ENCODE measurements around the gene RCOR2.

The RCOR2 gene

DNA sequence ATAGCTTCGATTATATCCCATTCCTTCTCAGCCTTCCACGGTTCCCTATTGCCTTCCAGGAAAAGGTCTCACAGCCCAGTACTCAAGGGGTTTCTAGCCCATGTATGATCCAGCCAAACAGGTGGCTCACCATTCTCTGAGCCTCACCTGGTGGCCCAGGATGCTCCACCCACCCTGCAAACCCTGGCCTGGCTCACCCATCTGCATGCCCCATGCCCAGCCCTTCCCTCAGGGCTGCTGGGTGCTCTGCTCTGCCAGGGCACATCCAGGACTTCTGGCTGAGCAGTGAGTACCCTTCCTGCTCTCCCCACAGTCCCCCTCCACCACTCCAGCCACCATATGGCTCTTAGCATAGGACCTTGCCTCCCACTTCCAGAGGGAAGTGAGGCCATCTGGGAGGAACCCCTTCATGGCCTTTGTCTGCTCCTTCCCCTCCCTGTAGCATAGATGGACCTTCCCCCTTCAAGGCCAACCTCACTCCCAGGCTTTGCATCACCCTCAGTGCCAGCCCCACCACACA lies 5.8 kb upstream of the RCOR2 start:
- Histone ChIP-seq H3K4me3 (ENCODE audit: extremely low read depth, insufficient read depth, low read length, poor library complexity, severe bottlenecking) (no peak overlapping the region), H3K4me1 (ENCODE audit: control insufficient read depth, insufficient read depth, low read length, poor library complexity, severe bottlenecking) (peaks cover 26% of the 10 kb centered on the region), H3K9me3 (ENCODE audit: control insufficient read depth, low read length) (no peaks in the 10 kb centered on the region), H3K36me3 (ENCODE audit: control insufficient read depth, insufficient read depth, low read length) (no peaks in the 10 kb centered on the region), H3K27ac (ENCODE audit: low read depth, low read length, severe bottlenecking) (no peak overlapping the region)
- 60 to 100% methylated on average over 1 to 2 of the region's 2 CpGs for WGBS, 2 experiments (ENCODE audit: insufficient coverage in 2 of 2)

DNA sequence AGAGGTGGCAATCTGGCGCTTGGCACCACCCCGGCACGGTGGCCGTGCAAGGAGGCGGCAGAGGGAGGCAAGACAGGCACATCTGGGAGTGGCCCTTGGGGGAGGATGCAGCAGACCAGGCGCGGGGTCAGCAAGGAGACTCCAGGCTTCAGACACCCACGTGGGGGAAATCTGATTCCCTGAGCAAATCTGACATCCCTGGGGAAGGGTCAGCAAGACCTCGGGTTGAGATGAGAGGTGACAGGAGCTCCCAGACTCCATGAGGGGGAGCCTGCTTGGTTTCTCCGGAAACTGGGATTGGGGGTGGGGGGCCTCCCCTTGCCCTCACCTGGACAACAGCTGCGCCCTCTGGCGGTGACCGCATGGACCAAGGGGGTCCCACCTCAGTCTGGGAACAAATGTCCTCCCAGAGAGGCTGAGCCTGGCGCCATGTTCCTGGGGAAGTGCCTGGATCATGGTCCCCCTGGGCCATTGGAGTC lies 4.0 kb upstream of the RCOR2 start:
- no peaks in the 10 kb centered on the region for H3K36me3 ChIP-seq (ENCODE audit: control insufficient read depth, insufficient read depth, low read length)
- WGBS, 2 experiments (ENCODE audit: insufficient coverage in 2 of 2) = 26 to 31% methylated on average over 13 to 14 of the region's 14 CpGs
- H3K4me1 ChIP-seq (ENCODE audit: control insufficient read depth, insufficient read depth, low read length, poor library complexity, severe bottlenecking) = peaks cover 26% of the 10 kb centered on the region
- H3K27ac ChIP-seq (ENCODE audit: low read depth, low read length, severe bottlenecking) = peak overlapping the region; percentile 16
- H3K9me3 ChIP-seq (ENCODE audit: control insufficient read depth, low read length) = no peaks in the 10 kb centered on the region
- H3K4me3 ChIP-seq (ENCODE audit: extremely low read depth, insufficient read depth, low read length, poor library complexity, severe bottlenecking) = no peak overlapping the region

DNA sequence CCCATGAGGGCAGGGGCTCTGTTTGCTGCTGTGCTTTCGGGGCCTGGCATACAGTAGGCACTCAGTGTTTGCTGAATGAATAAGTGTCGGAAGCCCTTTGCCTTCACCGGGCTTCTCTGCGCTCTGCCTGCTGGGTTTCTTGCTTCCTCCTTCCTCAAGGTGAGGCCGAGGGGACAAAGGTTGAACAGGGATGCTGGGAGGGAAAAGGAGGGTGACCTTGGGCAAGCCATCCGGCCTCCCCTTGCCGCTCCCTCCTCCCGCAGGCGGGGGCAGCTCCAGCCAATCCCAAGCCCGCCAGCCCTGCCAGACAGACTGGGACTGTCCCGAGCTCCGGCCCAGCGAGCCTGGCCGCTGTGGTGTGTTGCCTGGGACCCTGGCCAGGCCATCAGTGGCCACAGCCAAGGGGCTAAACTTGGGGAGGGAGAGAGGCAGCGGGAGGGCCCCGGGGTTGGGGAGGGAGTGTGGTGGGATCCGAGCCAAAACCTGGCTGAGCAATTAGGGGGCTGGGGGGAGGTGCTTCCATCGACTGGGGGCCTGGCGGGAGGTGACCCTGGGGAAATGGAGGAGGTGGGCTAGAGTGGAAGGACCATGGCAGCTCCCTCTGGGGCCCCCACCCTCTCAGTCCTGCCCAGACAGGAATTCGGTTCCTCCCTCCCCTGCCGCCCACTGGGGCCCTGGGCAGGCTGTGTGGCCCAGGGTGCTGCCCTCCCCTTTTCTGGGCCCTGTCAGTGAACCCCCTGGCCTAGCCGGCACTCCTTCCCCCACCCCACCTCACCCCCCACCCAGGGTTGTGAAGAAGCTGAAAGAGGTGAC lies 3.4 kb upstream of the RCOR2 start:
- no peak overlapping the region for H3K4me3 ChIP-seq (ENCODE audit: extremely low read depth, insufficient read depth, low read length, poor library complexity, severe bottlenecking)
- peak overlapping the region; percentile 89 for H3K27ac ChIP-seq (ENCODE audit: low read depth, low read length, severe bottlenecking)
- no peaks in the 10 kb centered on the region for H3K36me3 ChIP-seq (ENCODE audit: control insufficient read depth, insufficient read depth, low read length)
- 23 to 24% methylated on average over 12 to 18 of the region's 22 CpGs for WGBS, 2 experiments (ENCODE audit: insufficient coverage in 2 of 2)
- no peaks in the 10 kb centered on the region for H3K9me3 ChIP-seq (ENCODE audit: control insufficient read depth, low read length)
- H3K4me1 ChIP-seq (ENCODE audit: control insufficient read depth, insufficient read depth, low read length, poor library complexity, severe bottlenecking) = peaks cover 26% of the 10 kb centered on the region

DNA sequence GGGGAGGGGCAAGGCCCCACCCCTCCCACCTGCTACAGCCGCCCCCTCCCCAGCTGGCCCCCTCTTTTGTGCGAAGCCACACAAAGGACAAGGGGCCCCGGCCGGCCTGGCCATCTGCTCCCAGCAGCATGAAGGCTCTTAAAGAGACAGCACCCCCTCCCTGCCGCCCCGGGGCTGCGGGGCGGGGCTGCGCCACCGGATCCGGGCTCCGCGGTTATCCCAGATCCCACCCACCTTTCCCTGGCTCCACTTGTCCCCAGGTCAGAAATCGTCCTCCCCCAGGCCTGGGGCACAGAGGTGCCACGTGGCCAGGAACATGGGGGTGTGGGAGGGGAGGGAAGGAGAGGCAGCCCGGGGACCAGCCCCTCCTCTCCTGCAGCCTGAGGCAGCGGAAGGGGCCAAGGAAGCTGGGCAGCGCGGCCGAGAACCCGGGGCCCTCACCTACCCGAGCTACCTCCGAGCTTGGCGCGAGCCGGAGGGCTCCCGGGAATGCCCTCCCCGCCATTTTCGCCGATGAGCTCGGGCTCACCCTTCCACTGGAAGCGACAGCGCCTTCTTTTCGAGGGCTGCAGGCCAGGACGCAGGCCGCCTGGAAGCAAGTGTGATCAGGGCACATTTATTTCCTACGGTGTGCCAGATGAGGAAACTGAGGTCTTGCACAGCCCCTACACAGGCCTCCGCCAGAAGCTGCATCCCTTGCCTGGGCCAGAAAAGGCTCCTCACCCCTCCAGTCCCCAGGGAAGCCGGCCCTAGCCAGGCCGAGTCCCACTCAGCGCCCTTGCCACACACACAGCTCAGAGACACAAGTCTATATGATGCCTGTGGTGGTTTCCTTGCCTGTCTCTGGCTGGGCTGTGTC lies 2.5 kb upstream of the RCOR2 start:
- 13% methylated on average over 28 to 37 of the region's 41 CpGs for WGBS, 2 experiments (ENCODE audit: insufficient coverage in 2 of 2)
- Histone ChIP-seq H3K4me3 (ENCODE audit: extremely low read depth, insufficient read depth, low read length, poor library complexity, severe bottlenecking) (peak overlapping the region; percentile 18), H3K4me1 (ENCODE audit: control insufficient read depth, insufficient read depth, low read length, poor library complexity, severe bottlenecking) (peaks cover 29% of the 10 kb centered on the region), H3K27ac (ENCODE audit: low read depth, low read length, severe bottlenecking) (peak overlapping the region; percentile 89), H3K9me3 (ENCODE audit: control insufficient read depth, low read length) (no peaks in the 10 kb centered on the region), H3K36me3 (ENCODE audit: control insufficient read depth, insufficient read depth, low read length) (peaks cover 8% of the 10 kb centered on the region)

DNA sequence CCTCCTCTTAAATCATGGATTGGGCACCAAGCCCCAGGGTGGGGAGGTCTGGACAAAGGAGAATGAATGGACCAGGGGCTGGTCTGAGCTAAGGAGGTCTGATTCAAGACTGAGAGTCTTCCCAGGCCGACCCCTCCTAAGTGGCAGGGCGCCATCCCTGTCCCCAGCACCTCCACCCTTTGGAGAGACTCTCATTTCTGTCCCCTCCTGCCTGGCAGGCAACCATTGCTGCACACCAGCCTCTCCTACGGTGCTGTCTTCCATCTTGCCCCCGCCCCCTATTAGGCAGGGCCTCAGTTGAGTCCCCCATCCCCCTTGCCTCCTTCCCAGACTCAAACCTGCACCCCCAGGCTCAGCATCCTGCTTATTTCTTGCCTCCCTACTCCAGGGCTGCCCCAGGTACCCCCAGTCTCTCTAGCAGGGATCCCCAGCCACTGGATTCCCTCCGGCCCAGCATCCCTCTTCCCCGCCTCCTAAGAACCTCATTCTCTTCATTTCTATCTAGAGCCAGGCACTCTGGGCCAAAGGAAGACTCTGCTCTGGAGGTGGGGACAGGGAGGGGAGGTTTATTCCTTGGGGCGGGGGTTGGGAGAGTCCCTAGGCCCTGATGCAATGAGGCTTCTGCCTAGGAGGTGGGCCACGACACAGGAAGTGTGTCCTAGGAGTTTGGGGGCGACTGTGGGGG lies 1.7 kb upstream of the RCOR2 start:
- H3K36me3 ChIP-seq (ENCODE audit: control insufficient read depth, insufficient read depth, low read length) = peaks cover 17% of the 10 kb centered on the region
- no peaks in the 10 kb centered on the region for H3K9me3 ChIP-seq (ENCODE audit: control insufficient read depth, low read length)
- peaks cover 29% of the 10 kb centered on the region for H3K4me1 ChIP-seq (ENCODE audit: control insufficient read depth, insufficient read depth, low read length, poor library complexity, severe bottlenecking)
- 18% methylated on average over 6 of the region's 9 CpGs for WGBS, 2 experiments (ENCODE audit: insufficient coverage in 2 of 2)
- H3K27ac ChIP-seq (ENCODE audit: low read depth, low read length, severe bottlenecking) = peak overlapping the region; percentile 89
- H3K4me3 ChIP-seq (ENCODE audit: extremely low read depth, insufficient read depth, low read length, poor library complexity, severe bottlenecking) = peak overlapping the region; percentile 66

DNA sequence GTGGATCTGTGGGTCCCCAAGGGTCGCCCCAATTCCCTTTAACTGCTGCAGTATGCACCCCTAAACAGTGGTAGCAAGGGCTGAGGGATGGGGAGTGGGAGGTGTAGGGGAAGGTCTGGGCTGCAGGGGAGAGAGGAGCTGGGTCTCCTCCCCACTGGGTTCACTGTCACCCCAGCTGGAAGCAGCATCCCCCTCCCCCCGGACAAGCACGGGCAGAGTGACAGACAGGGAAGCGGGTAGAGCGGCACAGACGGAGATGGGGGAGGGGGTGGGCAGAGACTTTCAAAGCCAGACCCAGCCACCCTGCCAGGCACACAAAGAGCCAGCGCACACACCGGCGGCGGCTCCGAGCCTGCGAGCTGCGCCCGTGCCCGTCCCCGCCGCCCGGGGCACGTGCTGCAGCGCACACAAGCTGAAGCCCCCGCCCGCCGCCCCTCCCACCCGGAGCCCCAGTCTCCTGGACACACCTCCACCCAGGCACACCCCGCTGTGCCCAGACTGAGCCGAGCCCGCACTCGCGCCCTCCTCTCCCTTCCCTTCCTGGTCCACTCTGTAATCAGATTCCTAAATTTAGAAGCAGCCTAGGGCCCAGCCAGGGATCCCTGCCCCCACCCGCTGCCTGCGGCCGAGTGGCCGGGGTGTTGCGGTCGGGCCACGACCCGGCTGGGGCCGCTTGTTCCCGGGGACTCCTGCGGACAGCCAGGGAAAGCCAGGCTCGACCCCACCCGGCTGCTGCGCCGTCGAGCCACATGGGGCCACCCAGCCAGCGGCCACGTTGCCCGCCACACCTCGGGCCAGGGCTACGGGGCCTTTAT lies 935 bp upstream of the RCOR2 start:
- Histone ChIP-seq H3K4me3 (ENCODE audit: extremely low read depth, insufficient read depth, low read length, poor library complexity, severe bottlenecking) (peak overlapping the region; percentile 66), H3K4me1 (ENCODE audit: control insufficient read depth, insufficient read depth, low read length, poor library complexity, severe bottlenecking) (peaks cover 29% of the 10 kb centered on the region), H3K9me3 (ENCODE audit: control insufficient read depth, low read length) (no peaks in the 10 kb centered on the region), H3K36me3 (ENCODE audit: control insufficient read depth, insufficient read depth, low read length) (peaks cover 19% of the 10 kb centered on the region), H3K27ac (ENCODE audit: low read depth, low read length, severe bottlenecking) (peak overlapping the region; percentile 89)
- 0 to 1% methylated on average over 25 to 29 of the region's 50 CpGs for WGBS, 2 experiments (ENCODE audit: insufficient coverage in 2 of 2)

DNA sequence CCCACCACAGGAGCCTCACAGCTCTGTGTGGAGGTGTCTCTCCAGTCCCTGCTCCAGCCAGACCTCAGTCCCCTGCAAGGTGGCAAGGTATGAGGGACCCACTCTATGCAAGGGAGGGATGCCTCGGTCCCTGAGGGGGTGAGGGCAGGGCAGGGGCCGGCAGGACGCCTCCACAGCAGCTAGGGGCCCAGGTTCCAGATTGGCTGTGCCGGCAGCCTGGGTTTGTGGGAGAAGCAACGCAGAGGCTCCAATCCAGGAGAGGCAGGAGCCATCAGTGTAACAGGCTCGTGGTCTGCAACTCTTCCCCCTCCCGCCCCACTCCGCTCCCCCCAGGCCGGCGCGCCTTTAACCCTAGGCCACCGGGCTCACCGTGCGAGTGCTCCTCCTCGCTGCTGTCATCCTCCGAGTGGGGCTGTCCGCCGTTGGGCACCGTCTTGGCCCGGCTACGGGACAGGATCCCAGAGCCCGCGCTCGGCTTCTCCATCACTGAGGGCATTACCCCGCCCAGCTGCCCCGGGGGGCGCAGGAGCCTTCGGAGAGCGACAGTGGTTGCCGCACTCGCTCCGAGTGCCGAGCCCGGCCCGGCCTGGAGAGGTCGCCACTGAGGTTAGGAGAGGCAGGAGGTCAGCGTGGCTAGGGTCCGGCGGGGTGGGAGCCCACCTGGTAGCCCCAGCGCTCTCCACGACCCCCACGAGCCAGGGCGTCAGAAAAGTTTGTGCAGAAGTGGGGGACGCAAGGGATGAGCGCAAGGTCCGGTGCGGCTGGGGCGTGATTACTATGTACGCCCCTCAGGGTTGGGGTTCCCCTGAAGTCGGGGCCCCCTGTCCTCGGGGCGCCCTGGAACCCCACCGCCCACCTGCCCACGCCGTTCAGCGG lies 765 bp downstream of the RCOR2 start:
- H3K36me3 ChIP-seq (ENCODE audit: control insufficient read depth, insufficient read depth, low read length) = peaks cover 28% of the 10 kb centered on the region
- no peaks in the 10 kb centered on the region for H3K9me3 ChIP-seq (ENCODE audit: control insufficient read depth, low read length)
- peaks cover 34% of the 10 kb centered on the region for H3K4me1 ChIP-seq (ENCODE audit: control insufficient read depth, insufficient read depth, low read length, poor library complexity, severe bottlenecking)
- peak overlapping the region; percentile 67 for H3K27ac ChIP-seq (ENCODE audit: low read depth, low read length, severe bottlenecking)
- 0% methylated on average over 44 to 46 of the region's 56 CpGs for WGBS, 2 experiments (ENCODE audit: insufficient coverage in 2 of 2)
- H3K4me3 ChIP-seq (ENCODE audit: extremely low read depth, insufficient read depth, low read length, poor library complexity, severe bottlenecking) = peak overlapping the region; percentile 66

DNA sequence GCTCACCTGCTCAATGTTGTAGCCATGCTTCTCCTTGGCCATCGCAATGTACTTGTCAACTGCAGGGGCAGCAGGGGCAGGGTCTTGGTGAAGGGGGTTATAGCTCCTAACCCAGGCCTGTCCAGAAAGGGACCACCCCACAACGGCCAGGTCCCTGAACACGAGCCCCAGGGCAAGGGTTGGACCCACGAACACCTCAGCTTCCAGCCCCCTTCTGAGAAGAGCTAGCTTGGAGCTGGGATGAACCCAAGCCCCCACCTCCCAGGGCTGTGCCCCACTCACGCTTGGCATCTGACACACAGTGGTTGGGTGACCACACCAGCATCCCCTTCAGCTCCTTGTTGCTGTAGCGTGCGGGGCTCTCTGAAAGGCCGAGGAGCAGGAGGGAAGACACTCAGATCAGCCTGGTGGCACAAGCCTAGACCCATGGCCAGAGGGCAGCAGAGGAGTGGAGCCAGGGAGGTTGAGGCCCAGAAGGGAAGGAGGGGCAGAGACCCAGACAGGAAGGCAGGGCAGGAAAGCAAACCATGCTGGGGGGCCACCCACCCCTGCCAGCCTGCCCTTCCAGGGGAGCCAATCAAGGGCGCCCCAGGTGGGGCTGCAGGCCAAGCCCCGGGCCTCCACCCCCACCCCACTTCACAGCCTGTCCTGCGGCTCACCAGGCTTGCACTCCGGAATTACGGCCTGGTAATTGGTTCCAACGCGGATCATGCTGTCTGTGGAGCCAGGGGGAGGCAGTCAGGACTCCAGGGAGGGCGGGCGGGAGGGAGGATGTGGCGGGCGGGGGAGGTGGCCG lies 1.9 kb downstream of the RCOR2 start:
- Histone ChIP-seq H3K4me1 (ENCODE audit: control insufficient read depth, insufficient read depth, low read length, poor library complexity, severe bottlenecking) (peaks cover 33% of the 10 kb centered on the region), H3K27ac (ENCODE audit: low read depth, low read length, severe bottlenecking) (no peak overlapping the region), H3K4me3 (ENCODE audit: extremely low read depth, insufficient read depth, low read length, poor library complexity, severe bottlenecking) (peak overlapping the region; percentile 66), H3K36me3 (ENCODE audit: control insufficient read depth, insufficient read depth, low read length) (peaks cover 33% of the 10 kb centered on the region), H3K9me3 (ENCODE audit: control insufficient read depth, low read length) (no peaks in the 10 kb centered on the region)
- WGBS, 2 experiments (ENCODE audit: insufficient coverage in 2 of 2) = 61 to 74% methylated on average over 9 to 11 of the region's 20 CpGs
